ENCODE data around the gene PHC2.

Gene PHC2

GRCh38 chr1:33418811-33419210 lies 12.1 kb downstream of the PHC2 start:
- H3K27ac ChIP-seq (ENCODE audit: extremely low read depth, low read depth, low read length) = no peak overlapping the region

GRCh38 chr1:33414879-33415278 lies 16.0 kb downstream of the PHC2 start:
- no peaks in the 10 kb centered on the region for H3K9me3 ChIP-seq (ENCODE audit: control insufficient read depth, insufficient read depth, low read depth, low read length)
- no peaks in the 10 kb centered on the region for H3K4me1 ChIP-seq (ENCODE audit: control insufficient read depth, insufficient read depth, low read length)
- H3K27ac ChIP-seq (ENCODE audit: extremely low read depth, low read depth, low read length) = no peak overlapping the region
- H3K36me3 ChIP-seq (ENCODE audit: control insufficient read depth in 2 of 2, insufficient read depth in 1 of 2, low read length in 2 of 2) = no peaks in the 10 kb centered on the region
- ChIA-PET POLR2A (no interaction called here), CTCF (interaction anchor here (0.7 kb wide), 1 partner anchor 18 kb away, joined by 3 read pairs; no protein-coding TSS in a partner anchor)
- no peak overlapping the region for H3K4me3 ChIP-seq (ENCODE audit: low read depth, low read length)
- TF ChIP-seq FEZF1 (tag by site-specific recombination; IDR thresholded peaks at IDR 0.05) = no peak
- no peak for TF ChIP-seq TRIM28 (IDR thresholded peaks at IDR 0.05; ENCODE audit: borderline replicate concordance, low read length)
- TF ChIP-seq GLIS1 (tag by site-specific recombination; IDR thresholded peaks at IDR 0.05) = no peak

More at GRCh38 chr1:33418811-33419210, 12.1 kb downstream of the PHC2 start:
- Histone ChIP-seq H3K9me3 (ENCODE audit: control insufficient read depth, insufficient read depth, low read depth, low read length) (no peaks in the 10 kb centered on the region), H3K36me3 (ENCODE audit: control insufficient read depth in 2 of 2, insufficient read depth in 1 of 2, low read length in 2 of 2) (no peaks in the 10 kb centered on the region), H3K4me3 (ENCODE audit: low read depth, low read length) (no peak overlapping the region), H3K4me1 (ENCODE audit: control insufficient read depth, insufficient read depth, low read length) (no peaks in the 10 kb centered on the region)
- no peak for TF ChIP-seq ZNF121 (tag by site-specific recombination; IDR thresholded peaks at IDR 0.05)
- ChIA-PET POLR2A (no interaction called here), CTCF (no interaction called here)

- ChIA-PET POLR2A (interaction anchor here (0.6 kb wide), 1 partner anchor 61 kb away, joined by 3 read pairs; no protein-coding TSS in a partner anchor), CTCF (interaction anchor here (0.6 kb wide), 1 partner anchor 538 kb away, joined by 3 read pairs; no protein-coding TSS in a partner anchor)
- TF ChIP-seq ZEB2 (tag by site-specific recombination; IDR thresholded peaks at IDR 0.05) (no peak), TRIM28 (IDR thresholded peaks at IDR 0.05; ENCODE audit: borderline replicate concordance, low read length) (peak; percentile 50; the same call in 1 of the 2 replicates), ZBTB17 (tag by site-specific recombination; IDR thresholded peaks at IDR 0.05) (peak; percentile 44; the same call in 1 of the 2 replicates), SP3 (tag by site-specific recombination; IDR thresholded peaks at IDR 0.05) (no peak), ZNF223 (tag by site-specific recombination; IDR thresholded peaks at IDR 0.05) (no peak), ZNF677 (tag by site-specific recombination; IDR thresholded peaks at IDR 0.05) (0 out of 2 replicates have a peak, but pooled peaks have one; percentile 38), ZNF473 (tag by site-specific recombination; IDR thresholded peaks at IDR 0.05) (no peak), ZNF549 (tag by site-specific recombination; IDR thresholded peaks at IDR 0.05) (no peak), BCL11A (tag by site-specific recombination; IDR thresholded peaks at IDR 0.05; ENCODE audit: low read depth) (no peak), ZFP69B (tag by site-specific recombination; IDR thresholded peaks at IDR 0.05) (no peak), ZBTB6 (tag by site-specific recombination; IDR thresholded peaks at IDR 0.05) (no peak), ZNF10 (tag by site-specific recombination; IDR thresholded peaks at IDR 0.05) (no peak), ZNF423 (tag by site-specific recombination; IDR thresholded peaks at IDR 0.05) (no peak), KLF1 (tag by site-specific recombination; IDR thresholded peaks at IDR 0.05) (no peak)
Measured at GRCh38 chr1:33410091-33410701, 20.7 kb downstream of the PHC2 start.

DNA sequence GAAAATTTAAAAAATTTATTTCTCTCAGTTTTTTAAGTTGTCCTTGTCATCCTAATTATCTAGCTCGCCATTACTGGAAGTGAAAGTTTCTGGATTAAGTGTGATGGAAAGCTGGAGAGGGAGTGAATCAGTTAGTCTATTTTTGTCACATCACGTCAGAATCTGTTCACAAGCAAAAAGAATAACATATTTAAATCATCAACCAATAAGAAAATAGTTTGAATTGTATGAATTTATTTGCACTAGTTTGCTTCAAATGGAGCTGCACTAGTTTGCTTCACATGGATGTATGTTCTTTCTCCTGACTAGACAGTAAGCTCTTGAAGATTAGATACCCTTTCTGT lies 22.8 kb downstream of the PHC2 start:
- Histone ChIP-seq H3K36me3 (ENCODE audit: control insufficient read depth in 2 of 2, insufficient read depth in 1 of 2, low read length in 2 of 2) (no peaks in the 10 kb centered on the region), H3K4me3 (ENCODE audit: low read depth, low read length) (no peak overlapping the region), H3K4me1 (ENCODE audit: control insufficient read depth, insufficient read depth, low read length) (no peaks in the 10 kb centered on the region), H3K27ac (ENCODE audit: extremely low read depth, low read depth, low read length) (no peak overlapping the region), H3K9me3 (ENCODE audit: control insufficient read depth, insufficient read depth, low read depth, low read length) (no peaks in the 10 kb centered on the region)
- ChIA-PET POLR2A (no interaction called here), CTCF (no interaction called here)
- TF ChIP-seq ZIC2 (tag by site-specific recombination; IDR thresholded peaks at IDR 0.05) = no peak

More at GRCh38 chr1:33410091-33410701, 20.7 kb downstream of the PHC2 start:
- no peak overlapping the region for H3K27ac ChIP-seq (ENCODE audit: extremely low read depth, low read depth, low read length)
- H3K9me3 ChIP-seq (ENCODE audit: control insufficient read depth, insufficient read depth, low read depth, low read length) = no peaks in the 10 kb centered on the region
- H3K4me3 ChIP-seq (ENCODE audit: low read depth, low read length) = no peak overlapping the region
- H3K36me3 ChIP-seq (ENCODE audit: control insufficient read depth in 2 of 2, insufficient read depth in 1 of 2, low read length in 2 of 2) = no peaks in the 10 kb centered on the region
- H3K4me1 ChIP-seq (ENCODE audit: control insufficient read depth, insufficient read depth, low read length) = no peaks in the 10 kb centered on the region
